GM12878 (cell line): Measurements from ENCODE around the gene MFSD11. TPM values are rescaled to one million over a fixed set of nuclear protein-coding genes. Genes with fewer than 3 reads are reported as not detected.

Source experiments
- ATAC-seq: fragments of 200-7000 bp; cut with Tn5 transposase; 3 replicates; pipeline ENCODE4 v1.9.1; 2020; ENCODE audit warnings: mild to moderate bottlenecking, moderate library complexity
- BruUV-seq: library from RNA; stranded (reverse); fragments of 400-500 nt; replicated peaks from 2 replicates; lab custom pipeline; 2021; lab: Mats Ljungman, UMichigan
- CTCF ChIA-PET: fragments of 300-600 bp; sonication (Branson Sonifier 250); formaldehyde crosslinking; extraction: SDS; loops from one replicate; lab custom pipeline; 2021; ENCODE audit warnings: inconsistent platforms; lab: Yijun Ruan, JAX
- POLR2A ChIA-PET: fragments of 350-600 bp; formaldehyde crosslinking; extraction: SDS; loops from one replicate; lab custom pipeline; 2021; ENCODE audit warnings: inconsistent platforms; lab: Charles Lee
- RAD21 ChIA-PET: fragments of 300-600 bp; sonication (Branson Sonifier 250); formaldehyde crosslinking; loops from one replicate; lab custom pipeline; 2023; ENCODE audit warnings: antibody characterized with exemption; ENCODE audit not compliant: unreplicated experiment; lab: Charles Lee
- SMC1A ChIA-PET: fragments of 300-600 bp; sonication (Branson Sonifier 250); formaldehyde crosslinking; loops from one replicate; lab custom pipeline; 2023; ENCODE audit not compliant: unreplicated experiment, uncharacterized antibody; lab: Charles Lee
- DNase-seq: peaks from one replicate; pipeline ENCODE4 v3.0.0-alpha.2; 2011; ENCODE audit warnings: low read depth, low spot score
- FAIRE-seq: peaks from 3 replicates; lab custom pipeline; 2011; peaks lifted over from hg19 to GRCh38; lab: Jason Lieb, UNC
- H2AFZ ChIP-seq: 2 replicates; pipeline ENCODE4 v1.6.0; 2011; ENCODE audit warnings: low read depth, low read length, control low read depth; ENCODE audit not compliant: control insufficient read depth
- H3K27ac ChIP-seq: 2 replicates; pipeline ENCODE4 v1.5.1; 2011; ENCODE audit warnings: control low read depth; ENCODE audit not compliant: control insufficient read depth, insufficient read depth
- H3K27me3 ChIP-seq, 2 experiments: replicated peaks in 1 of 2; 2 replicates each; pipeline versions ENCODE4 v1.6.0 to v1.6.1; 2011; ENCODE audit warnings: low read length in 1 of 2; ENCODE audit not compliant: control insufficient read depth in 2 of 2, insufficient read depth in 2 of 2
- H3K36me3 ChIP-seq, 2 experiments: 2 replicates each; pipeline ENCODE4 v1.5.1; 2011; ENCODE audit warnings: low read length in 1 of 2; ENCODE audit not compliant: control insufficient read depth in 2 of 2, insufficient read depth in 2 of 2
- H3K4me1 ChIP-seq: 2 replicates; pipeline ENCODE4 v1.6.1; 2011; ENCODE audit warnings: mild to moderate bottlenecking, low read length, moderate library complexity, mixed read lengths; ENCODE audit not compliant: control insufficient read depth, insufficient read depth
- H3K4me2 ChIP-seq: 2 replicates; pipeline ENCODE4 v1.6.0; 2011; ENCODE audit warnings: control low read depth; ENCODE audit not compliant: control insufficient read depth, insufficient read depth
- H3K4me3 ChIP-seq: fragments of 200-600 bp; sonication (generic); 2 replicates; pipeline ENCODE4 v1.5.1; 2016
- H3K79me2 ChIP-seq: 2 replicates; pipeline ENCODE4 v1.6.0; 2011; ENCODE audit warnings: low read length; ENCODE audit not compliant: control insufficient read depth, insufficient read depth
- H3K9ac ChIP-seq: 2 replicates; pipeline ENCODE4 v1.8.0; 2011; ENCODE audit warnings: low read length, control low read depth, mixed read lengths; ENCODE audit not compliant: control insufficient read depth, insufficient read depth
- H3K9me3 ChIP-seq: replicated peaks from 3 replicates; pipeline ENCODE4 v1.5.1; 2011; ENCODE audit warnings: mild to moderate bottlenecking, low read length; ENCODE audit not compliant: control insufficient read depth, insufficient read depth
- H4K20me1 ChIP-seq: 2 replicates; pipeline ENCODE4 v1.6.0; 2011; ENCODE audit not compliant: control insufficient read depth, insufficient read depth
- CHD1 ChIP-seq: IDR thresholded peaks from 2 replicates; pipeline ENCODE4 v1.6.1; 2012; ENCODE audit warnings: low read depth, low read length, improper control_type of control experiment
- CHD2 ChIP-seq: IDR thresholded peaks from 2 replicates; pipeline ENCODE4 v1.6.1; 2011; ENCODE audit warnings: low read depth, low read length, improper control_type of control experiment, borderline replicate concordance
- E2F4 ChIP-seq: IDR thresholded peaks from 2 replicates; pipeline ENCODE4 v1.6.1; 2012; ENCODE audit warnings: low read depth, low read length, improper control_type of control experiment
- EED ChIP-seq: sonication (generic); IDR thresholded peaks from 2 replicates; pipeline ENCODE4 v1.6.1; 2016; ENCODE audit warnings: antibody characterized with exemption, low read depth
- FOXK2 ChIP-seq: fragments of 450-650 bp; IDR thresholded peaks from 2 replicates; pipeline ENCODE4 v1.6.1; 2017; ENCODE audit warnings: mild to moderate bottlenecking, moderate library complexity
- PRDM15 ChIP-seq: fragments of 450-650 bp; formaldehyde crosslinking; IDR thresholded peaks from 2 replicates; pipeline ENCODE4 v1.4.0; 2020; ENCODE audit warnings: mild to moderate bottlenecking, moderate library complexity
- YBX1 ChIP-seq: fragments of 450-650 bp; IDR thresholded peaks from 2 replicates; pipeline ENCODE4 v1.6.1; 2016; ENCODE audit warnings: antibody characterized with exemption
- ZNF274 ChIP-seq: IDR thresholded peaks from one replicate; pipeline ENCODE4 v1.8.0; 2011; ENCODE audit not compliant: insufficient read length, insufficient read depth
- WGBS: methylation state at CpG from one replicate; pipeline ENCODE4 v1.1.6; 2016; ENCODE audit warnings: low lambda C conversion rate; ENCODE audit not compliant: insufficient replicate concordance, insufficient coverage; ENCODE audit errors: missing lambda C conversion rate; 5-methylcytosine and 5-hydroxymethylcytosine counted together
- in situ Hi-C: fragments of 300-500 bp; cut with MboI; formaldehyde crosslinking; loops from 9 replicates; pipeline ENCODE4 v1.14.3; 2018; ENCODE audit warnings: mixed read lengths
- intact Hi-C: fragments of 100-400 bp; cut with micrococcal nuclease; formaldehyde crosslinking; loops from one replicate; pipeline ENCODE4 v1.14.2; 2022; ENCODE audit not compliant: unreplicated experiment
- polyA plus RNA-seq, 11 experiments: library from polyadenylated mRNA; depleted of rRNA in 4 of 11; unstranded in 6 of 11; stranded (reverse) in 5 of 11; fragments of >200 nt; fragmentation: Nextera tagmentation in 4 of 11; fragmentation: Illumina TruSeq in 1 of 11; extraction: Ambion mirVana in 4 of 11; extraction: Trizol in 1 of 11; gene quantifications; 1 replicate in 1 of 11; 2 replicates in 10 of 11; pipeline versions ENCODE4 v1.2.1 to v1.2.3, GENCODE V29; 2011 to 2016; ENCODE audit warnings: inconsistent platforms in 2 of 11, missing spikeins in 2 of 11, low read depth in 1 of 11
- total RNA-seq, 4 experiments: library from RNA; depleted of rRNA in 3 of 4; stranded (reverse); fragments of >200 nt in 3 of 4; fragmentation: Illumina TruSeq in 1 of 4; extraction: Trizol in 1 of 4; gene quantifications; 2 replicates each; pipeline versions ENCODE4 v1.2.1 to v1.2.3, GENCODE V29; 2013 to 2021

MFSD11 gene
- total and polyA plus RNA-seq, 10 of the 15 experiments (the other 5 are each of a cell fraction or from before 2014, with no cell fraction given) = 11.0 to 19.4 (median 15.5) TPM

- peaks cover 5% of the 10 kb centered on the region for H3K79me2 ChIP-seq
- no peak overlapping the region for H3K4me3 ChIP-seq
- POLR2A ChIA-PET = no interaction called here
- SMC1A ChIA-PET = no interaction called here
- RAD21 ChIA-PET = interaction anchor here (1.1 kb wide), 1 partner anchor 8 kb away, joined by 4 read pairs; the partner anchor contains the start of genes JMJD6 and METTL23
- DNase-seq = no peak
- H3K4me2 ChIP-seq = no peak overlapping the region
- no peak overlapping the region for H3K9ac ChIP-seq
- WGBS = 94% methylated on average over 16 of the region's 16 CpGs
- peaks cover 5% of the 10 kb centered on the region for H4K20me1 ChIP-seq
- in situ Hi-C loops (no loop called here), intact Hi-C loops (loop anchor here (10.0 kb wide), 1 partner anchor 94 kb away; no protein-coding TSS in a partner anchor)
- peaks cover 8% of the 10 kb centered on the region for H3K4me1 ChIP-seq
- no peak for FAIRE-seq
- no peak overlapping the region for H2AFZ ChIP-seq
- CTCF ChIA-PET = interaction anchor here (1.5 kb wide), 1 partner anchor 37 kb away, joined by 6 read pairs; no protein-coding TSS in a partner anchor
- TF ChIP-seq YBX1 (no peak), FOXK2 (no peak), CHD1 (no peak)
- ATAC-seq = no peak
- H3K27me3 ChIP-seq = no peaks in the 10 kb centered on the region
- peaks cover 17 to 55% of the 10 kb centered on the region in 2 experiments for H3K36me3 ChIP-seq
- H3K27ac ChIP-seq = no peak overlapping the region
- BruUV-seq = no TSS peak
- no peaks in the 10 kb centered on the region for H3K9me3 ChIP-seq
Measured at GRCh38 chr17:76718516-76718915, 19.4 kb upstream of the MFSD11 start.

- no peak for DNase-seq
- Histone ChIP-seq H3K79me2 (peaks cover 19% of the 10 kb centered on the region), H2AFZ (no peak overlapping the region), H3K4me2 (no peak overlapping the region), H4K20me1 (0 out of 2 replicates have a peak, but pooled peaks cover under 1% of the 10 kb centered on the region), H3K4me3 (no peak overlapping the region), H3K9me3 (no peaks in the 10 kb centered on the region), H3K9ac (no peak overlapping the region), H3K27me3 (no peaks in the 10 kb centered on the region), H3K36me3 (peaks cover 17 to 46% of the 10 kb centered on the region in 2 experiments), H3K4me1 (peaks cover 6% of the 10 kb centered on the region), H3K27ac (no peak overlapping the region)
- in situ Hi-C loops = no loop called here
- FAIRE-seq = no peak
- BruUV-seq = no TSS peak
- SMC1A ChIA-PET = no interaction called here
- 98% methylated on average over 9 of the region's 9 CpGs for WGBS
- POLR2A ChIA-PET = no interaction called here
- ATAC-seq = no peak
- CTCF ChIA-PET = interaction anchor here (1.5 kb wide), 1 partner anchor 39 kb away, joined by 6 read pairs; no protein-coding TSS in a partner anchor
- intact Hi-C loops = no loop called here
- RAD21 ChIA-PET = no interaction called here
- TF ChIP-seq ZNF274 = no peak
- TF ChIP-seq CHD2 = no peak
- TF ChIP-seq E2F4 = no peak
- no peak for TF ChIP-seq EED
- no peak for TF ChIP-seq PRDM15
Measured at GRCh38 chr17:76720211-76720610, 17.7 kb upstream of the MFSD11 start.
